GF-D8 (cell line): ENCODE data around the gene CARHSP1.
A peak's percentile ranks its signal among the peaks of the same experiment; 100 is the strongest.
"Not testable (repeated sequence)": the region's sequence is repeated elsewhere in the genome, so short reads cannot be mapped to it uniquely, and the experiment has no call there.

Source experiments
- DNase-seq: peaks from one replicate; lab custom pipeline; 2025; lab: John Stamatoyannopoulos, UW

CARHSP1 gene

DNA sequence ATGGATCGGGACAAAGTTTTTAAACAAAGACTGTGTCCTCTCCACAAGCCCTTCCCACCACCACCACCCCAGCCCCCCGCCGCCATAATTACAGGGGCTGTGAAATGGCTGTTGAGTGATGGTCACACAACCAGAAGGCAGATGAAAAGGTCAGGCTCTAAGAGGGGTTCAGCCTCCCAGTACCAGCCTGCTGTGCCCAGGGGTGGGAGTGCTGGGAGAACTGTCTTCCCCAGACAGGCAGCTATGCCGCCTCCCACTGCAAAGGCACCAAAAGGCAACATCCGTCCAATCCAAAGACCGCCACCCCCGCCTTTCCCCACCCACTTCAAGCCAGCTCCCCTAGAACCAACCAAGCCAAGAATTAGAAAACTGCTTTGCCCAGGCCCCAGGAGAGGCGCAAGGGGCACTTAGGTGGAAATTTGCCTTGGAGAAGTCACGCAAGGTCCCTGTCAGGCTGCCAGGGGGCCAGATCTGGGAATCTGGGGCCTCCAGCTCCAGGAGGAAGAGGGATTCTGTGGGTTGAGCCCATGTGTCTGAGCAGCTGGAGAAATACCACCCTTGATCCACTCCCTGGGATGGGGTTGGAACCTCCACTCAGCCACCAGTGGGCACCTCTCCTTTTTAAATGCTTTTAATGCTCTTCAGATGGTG is 14.4 kb downstream of the CARHSP1 start:
- no peak for DNase-seq

DNA sequence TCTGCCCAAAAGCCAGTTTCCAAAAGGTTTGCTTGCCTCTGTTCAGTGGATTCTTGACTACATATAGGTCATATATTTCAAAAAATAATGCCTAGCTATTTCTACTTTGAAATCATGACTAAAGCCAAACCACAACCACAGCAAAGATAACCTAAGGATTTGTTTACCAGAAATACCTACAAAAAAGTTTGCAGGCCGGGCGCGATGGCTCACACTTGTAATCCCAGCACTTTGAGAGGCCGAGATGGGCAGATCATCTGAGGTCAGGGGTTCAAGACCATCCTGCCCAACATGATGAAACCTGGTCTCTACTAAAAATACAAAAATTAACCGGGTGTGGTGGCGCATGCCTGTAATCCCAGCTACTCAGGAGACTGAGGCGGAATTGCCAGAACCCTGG is 15.2 kb downstream of the CARHSP1 start:
- no peak for DNase-seq

DNA sequence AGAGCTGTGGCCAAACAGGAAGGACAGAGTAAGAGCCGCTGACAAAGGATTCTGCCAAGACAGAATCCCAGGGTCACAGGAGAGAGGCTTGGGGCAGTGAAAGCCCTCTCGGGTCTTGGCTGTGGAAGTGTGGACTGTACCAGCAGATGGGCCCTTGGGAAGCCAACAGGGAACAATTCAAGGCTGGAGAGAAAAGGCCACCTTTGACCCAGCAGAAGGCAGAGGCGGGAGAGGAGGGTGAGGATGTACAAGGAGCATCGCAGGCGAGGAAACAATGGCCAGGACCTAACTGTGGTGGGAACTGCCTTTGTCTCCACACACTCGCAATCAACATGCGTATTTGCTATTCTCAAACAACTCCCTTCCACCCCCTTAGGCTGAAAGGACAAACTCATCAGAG is 15.7 kb downstream of the CARHSP1 start:
- DNase-seq = no peak

DNA sequence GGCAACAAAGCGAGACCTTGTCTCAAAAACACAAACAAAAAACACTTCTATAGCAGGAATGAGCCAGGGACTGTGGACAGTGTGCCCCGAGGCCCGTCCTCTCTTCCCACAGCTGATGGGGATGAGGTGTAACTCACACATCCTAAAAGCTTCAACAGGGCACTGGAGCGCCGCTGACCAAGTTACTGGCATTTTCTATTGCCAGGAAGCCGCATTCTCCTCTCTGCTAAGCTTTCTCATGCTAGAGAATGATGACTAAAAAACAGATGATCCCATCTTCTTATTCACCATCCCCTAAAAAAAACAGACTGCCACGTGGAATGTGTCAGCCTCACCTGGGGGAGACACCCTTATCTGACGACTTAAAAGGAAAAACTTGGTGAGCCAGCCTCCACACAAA is 16.3 kb downstream of the CARHSP1 start:
- DNase-seq = no peak

DNA sequence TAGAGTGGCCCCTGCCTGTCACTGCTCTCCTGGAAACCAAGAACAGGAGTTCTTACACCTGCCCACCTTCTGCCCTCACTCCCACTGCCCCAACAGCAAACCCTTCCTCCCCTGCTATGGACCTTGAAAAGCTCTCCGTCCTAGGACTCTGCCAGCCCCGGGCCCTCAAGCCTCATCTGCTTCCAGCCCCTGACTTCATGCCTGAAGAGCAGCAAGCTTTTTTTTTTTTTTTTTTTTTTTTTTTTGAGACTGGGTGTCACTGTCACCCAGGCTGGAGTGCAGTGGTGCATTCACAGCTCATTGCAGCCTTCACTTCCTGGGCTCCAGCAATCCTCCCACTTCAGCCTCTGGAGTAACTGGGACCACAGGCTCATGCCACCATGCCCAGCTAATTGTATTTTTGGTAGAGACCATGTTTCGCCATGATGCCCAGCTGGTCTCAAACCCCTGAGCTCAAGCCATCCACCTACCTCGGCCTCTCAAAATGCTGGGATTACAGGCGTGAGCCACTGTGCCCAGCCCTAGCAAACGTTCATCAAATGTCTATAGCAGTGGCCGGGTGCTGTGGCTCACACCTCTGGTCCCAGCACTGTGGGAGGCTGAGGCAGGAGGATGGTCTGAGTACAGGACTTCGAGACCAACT is 16.9 kb downstream of the CARHSP1 start:
- no peak for DNase-seq

DNA sequence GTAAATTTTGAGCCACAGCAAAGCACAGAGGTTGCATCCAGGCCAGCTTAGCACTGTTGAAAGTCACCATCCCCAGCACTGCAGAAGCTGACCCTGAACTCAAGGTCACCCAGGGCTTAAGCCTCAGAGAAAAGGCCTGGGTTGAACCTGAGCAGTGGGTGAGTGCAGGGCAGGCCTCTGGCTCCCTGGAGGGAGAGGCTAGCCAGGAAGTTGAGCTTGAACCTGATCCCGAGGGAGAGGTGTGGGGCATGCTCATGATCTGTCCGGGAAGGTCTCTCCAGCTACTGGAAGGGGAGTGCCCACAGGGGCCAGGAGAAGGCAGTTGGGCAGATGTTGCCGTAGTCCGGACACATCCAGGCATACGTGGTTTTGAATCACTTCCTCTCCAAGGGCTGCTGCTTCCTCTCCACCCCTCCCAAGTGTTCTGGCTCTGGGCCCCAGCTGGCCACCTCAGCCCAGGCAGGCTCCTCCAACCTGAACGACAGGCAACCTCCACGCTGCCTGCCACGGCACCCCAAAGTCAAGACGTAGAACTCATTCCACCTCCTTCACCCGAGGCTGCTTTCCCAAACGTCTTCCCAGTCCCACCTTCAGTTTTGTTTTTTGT is 18.4 kb downstream of the CARHSP1 start:
- DNase-seq = peak; percentile 73

DNA sequence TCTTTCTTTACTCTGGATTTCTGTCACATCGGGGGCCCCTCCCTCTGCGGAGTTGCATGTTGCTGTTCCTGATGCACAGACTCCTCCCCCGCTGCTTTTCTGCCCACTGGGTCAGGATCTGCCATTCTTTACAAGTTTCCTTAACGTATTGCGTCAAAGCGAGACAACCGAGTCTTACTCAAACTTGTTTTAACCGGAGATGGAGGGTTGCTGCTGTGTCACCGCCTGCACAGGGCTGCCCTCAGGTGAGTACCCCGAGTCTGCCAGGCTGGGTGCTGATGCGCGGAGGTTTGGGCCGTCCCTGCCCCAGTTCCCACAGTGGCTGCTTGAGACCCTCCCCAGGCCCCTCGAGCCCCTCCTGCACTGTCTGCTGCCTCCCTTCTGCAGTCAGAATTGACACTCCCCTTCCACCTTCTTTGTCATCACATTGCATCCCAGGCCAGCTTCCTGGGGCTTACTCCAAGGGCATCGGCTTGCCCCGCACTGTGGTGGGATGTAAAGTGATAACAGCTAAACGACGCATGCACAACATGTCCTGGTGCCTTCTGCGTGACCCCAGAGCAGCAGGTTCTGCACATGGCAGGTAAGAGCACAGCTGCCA is 19.3 kb downstream of the CARHSP1 start:
- no peak for DNase-seq

DNA sequence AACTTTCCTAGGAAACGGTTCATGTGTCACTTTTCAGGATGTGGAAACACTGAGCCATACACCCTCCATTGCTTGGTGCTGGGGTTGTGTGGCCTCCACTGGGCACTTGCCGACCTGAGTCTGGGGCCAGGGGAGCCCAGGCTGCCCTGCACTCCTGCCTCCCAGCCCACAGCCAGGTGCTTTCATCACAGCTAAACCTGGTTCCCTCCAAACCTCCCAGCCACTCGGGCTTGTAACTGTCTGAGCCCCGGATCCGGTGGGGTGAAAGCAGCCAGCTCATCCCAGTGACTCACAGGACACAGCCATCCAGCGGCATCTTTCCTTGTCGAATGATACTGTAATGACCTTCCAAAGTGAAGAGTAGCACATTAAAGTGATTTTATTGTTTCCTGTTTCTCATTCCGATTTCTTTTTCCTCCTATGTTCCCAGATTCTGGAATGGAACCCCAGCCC is 19.8 kb downstream of the CARHSP1 start:
- no peak for DNase-seq

DNA sequence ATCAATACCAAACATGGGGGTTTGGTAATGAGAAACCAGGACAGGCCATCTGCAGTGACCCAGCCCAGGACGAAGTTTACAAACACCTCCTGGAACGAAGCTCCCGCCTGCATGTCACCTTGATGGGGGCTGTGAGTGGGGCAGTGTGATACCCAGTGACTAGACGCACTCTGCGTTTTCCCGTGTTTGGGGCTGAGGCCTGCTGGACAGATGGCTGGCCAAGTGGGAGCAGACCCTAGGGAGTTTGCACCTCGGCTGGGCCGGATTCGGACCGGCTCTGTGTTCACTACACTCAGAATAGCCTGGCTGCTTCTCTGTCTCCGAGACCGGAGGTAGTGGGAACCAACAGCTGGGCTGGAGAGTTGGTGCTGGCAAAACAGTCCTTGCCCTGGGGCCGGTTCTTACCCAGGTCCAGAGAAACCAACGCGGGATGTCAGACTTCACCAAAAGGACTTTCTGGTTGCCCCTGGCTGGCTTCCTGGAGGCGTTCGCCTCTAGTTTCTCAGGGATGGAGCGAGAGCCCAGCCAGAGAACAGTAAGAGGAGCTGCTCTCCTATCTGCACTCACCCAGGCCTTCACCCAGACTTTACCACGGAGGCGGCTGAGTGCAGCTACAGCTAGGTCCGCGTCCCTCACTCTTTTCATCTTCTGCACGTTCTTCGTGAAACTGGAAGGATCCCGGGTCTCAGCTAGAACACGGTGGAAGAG is 20.4 kb downstream of the CARHSP1 start:
- DNase-seq = no peak

DNA sequence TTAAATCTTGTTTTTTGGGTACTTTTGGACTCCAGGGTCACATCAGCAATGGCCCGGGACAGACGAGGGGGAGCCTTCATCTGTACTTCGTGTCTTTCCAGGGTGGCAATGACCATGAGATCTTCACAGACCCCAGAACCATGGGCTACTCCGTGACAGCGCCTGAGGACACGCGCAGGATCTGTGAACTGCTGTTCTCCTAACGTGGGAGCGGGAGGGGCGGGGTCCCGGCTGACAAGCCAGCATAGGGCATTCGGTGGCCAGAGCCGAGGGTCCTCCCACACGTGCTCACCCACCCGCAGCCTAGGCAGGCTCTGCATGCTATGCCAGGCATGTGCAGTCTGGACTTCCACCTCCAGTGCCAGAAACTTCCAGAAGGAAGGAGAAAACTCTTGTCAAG is 21.2 kb downstream of the CARHSP1 start:
- DNase-seq = no peak

DNA sequence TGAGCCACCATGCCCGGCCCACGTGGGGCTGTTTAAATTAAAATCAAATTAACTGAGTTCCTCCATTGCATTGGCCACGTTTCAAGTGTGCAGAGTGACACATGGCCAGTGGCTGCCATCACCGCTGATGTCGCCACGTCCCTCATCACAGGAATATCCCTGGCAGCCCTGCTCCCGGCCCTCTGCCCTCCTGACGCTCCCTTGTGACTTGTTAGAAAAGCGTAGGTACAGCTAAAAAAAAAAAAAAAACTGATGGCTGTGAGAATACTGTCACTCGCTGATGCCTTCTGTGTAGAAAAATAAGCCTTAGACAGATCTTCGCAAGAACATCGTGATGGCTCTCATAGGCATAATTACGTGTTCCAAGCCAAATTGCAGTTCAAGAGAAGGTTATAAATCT is 21.7 kb downstream of the CARHSP1 start:
- DNase-seq = no peak

DNA sequence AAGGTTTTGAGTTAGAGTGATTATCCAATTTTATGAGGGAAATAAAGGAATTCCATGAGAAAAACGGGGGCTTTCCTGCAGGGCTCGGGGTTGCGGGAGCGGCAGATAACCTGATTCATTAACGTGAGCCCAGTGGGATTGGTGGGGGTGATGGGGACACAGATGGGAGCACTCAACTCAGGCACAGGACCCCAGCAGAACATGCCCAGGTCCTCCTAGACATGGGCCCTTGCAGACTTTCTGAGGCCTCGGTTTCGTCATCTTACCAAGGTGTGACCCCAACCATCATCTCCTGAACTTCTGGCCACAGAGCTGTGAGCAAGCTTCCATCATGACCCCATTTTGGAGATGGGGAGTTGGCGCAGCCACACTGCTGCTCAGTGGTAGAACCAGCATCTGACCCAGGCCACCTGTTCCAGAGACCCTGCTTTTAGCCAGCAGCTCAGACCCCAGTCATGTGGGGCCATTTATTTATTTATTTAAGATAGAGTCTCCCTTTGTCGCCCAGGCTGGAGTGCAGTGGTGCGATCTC is 22.3 kb downstream of the CARHSP1 start:
- no peak for DNase-seq

DNA sequence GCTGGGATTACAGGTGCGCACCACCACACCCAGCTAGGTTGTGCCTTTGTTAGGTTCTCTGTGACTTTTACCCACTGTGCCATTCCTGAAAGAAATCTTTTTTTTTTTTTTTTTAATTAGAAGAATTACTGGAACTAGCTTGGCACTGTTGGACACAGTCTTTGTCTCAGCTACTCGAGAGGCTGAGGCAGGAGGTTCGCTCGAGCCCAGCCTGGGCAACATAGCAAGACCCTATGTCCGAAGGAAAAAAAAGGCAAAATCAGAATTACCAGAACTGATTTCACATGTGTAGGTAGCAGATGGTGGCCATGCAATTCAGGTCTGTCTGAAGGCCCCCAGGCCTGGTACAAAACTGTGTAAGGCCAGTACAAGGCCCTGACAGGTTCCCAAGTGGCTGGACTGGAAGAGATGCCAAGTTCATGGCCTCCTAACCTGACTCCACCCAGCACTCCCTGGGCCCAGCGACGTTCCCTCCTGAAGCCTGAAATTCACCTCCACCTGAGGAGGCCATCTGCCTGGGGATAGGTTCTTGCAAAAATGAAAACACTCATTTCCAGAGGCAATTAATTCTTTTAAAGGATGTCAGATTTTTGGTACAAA is 23.0 kb downstream of the CARHSP1 start:
- DNase-seq = no peak

DNA sequence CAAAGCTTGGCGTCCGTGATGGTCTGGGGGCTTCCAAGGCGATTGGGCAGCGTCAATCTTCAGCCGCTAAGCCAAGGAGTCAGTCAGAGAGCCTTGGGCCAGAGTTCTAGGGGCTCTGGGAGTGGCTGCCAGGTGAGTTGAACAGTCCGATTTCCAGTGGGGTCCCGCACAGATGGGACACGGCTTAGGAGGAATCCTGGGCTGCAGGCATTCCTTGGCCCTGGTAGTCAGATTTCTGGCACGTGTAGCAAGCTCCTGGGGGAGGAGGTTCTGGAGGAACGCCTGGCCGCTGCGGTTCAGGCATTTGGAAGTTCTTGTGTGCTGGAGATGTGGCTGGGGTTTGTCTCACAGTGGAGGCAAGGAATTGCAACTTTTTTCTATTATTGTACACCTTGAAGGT is 25.5 kb downstream of the CARHSP1 start:
- DNase-seq = not testable (repeated sequence)

DNA sequence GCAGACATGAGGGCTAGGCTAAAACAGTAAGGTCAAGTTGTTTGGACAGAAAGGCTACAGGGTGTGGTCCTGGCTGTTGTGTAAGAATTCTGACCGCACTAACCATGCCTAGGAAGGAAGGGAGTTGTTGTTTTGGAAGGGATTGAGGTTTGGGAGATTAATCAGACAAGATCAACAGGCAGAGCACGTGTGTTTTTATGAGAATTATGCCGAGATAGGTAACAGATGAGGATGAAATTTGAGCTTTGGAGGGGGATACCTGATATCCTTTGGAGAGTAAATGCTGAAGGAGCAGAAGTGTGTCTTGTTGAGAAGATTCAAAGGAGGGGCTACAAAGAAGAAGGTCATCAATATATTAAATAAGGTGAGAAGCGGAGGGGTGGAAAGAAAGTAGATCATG is 26.8 kb downstream of the CARHSP1 start:
- DNase-seq = not testable (repeated sequence)

DNA sequence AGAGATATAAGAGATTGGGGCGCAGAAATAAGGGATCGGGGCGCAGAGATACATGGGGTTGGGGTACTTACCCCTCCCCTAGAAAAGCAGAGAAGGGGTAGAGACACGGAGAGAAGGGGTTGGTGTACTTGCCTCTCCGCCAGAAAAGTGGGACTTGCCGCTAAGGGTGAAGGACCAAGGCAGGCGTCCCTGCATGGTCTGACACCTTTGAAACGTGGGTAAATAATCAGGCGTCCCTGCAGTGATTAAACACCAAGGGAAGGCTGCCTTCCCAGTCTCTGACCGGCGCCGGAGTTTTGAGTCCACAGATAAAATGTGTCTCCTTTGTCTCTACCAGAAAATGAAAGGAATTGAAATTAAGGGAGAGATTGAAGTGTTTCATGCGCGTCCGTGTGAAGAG is 31.2 kb downstream of the CARHSP1 start:
- not testable (repeated sequence) for DNase-seq

DNA sequence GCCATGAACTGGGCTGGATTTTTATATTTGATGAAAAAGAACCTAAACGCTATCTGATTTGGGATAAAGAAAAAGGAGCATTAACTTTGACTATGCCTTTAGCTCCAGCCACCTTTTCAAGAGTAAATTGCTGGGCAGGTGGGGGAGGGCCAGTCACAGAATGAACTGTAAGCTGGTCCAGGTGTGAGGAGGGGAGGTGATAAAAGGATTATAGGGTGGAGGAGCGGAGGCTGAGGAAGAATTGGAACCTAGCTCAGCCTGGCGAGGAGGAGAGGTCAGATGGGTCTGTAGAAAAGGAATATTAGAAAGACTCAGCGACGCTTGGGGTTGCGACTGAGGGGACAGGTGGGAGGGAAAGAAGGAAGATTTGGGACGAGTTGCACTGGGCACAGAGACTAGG is 32.0 kb downstream of the CARHSP1 start:
- DNase-seq = not testable (repeated sequence)

DNA sequence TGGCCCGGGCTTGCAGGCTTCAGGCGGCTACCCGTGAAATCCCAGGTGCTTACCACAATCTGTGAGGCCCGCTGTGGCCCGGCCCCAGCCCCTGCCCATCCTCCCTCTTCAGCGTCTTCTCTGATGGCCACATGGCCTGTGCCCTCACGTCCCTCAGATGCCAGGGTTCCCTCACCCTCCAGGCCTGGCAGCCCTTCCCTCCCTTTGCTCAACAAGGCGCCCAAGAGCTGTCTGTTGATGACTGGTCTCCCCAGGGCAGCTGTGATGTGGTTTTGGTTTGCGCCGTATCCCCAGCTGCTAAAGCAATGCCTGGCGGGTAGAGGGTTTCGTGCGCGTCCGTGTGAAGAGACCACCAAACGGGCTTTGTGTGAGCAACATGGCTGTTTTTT is 36.1 kb downstream of the CARHSP1 start:
- DNase-seq = no peak

DNA sequence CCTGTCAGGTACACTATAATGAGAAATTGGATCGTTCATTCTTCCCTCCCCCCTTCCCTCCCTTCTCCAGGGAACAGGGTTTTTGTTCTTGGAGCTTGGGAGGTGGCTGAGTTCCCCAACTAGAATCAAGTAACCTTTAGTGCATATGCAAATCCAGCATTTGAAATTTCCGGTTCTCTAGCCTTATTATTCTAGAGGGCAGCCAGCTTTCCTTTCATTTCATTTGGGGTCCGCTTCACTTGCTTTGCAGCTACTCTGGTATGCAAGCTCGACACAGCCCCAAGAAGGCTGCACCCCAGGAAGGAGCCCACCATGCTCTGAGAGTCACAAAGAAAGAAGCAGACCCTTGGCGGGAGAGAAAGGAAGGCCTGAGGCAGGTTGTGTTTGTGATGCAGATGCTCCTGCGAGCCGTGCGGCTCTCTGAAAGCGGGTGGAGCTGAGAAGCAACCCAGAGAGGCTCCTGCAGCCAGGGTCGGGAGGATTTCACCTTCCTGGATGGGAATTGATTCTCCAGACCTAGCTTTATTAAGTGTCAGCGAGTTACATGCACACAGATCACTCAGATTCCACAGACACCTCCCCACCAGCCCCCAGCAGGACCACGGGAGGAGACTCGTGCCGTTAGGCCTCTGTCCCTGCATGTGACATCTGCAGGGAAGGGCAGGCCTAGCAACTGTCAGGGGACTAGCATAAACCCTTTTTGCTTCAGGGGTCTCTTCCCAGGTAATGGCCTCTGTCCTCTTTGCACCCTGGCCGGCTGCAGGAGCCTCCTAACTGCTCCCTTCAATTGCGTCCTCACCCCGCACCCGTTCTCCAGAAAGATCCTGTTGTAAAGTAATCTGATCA is 36.7 kb downstream of the CARHSP1 start:
- no peak for DNase-seq

DNA sequence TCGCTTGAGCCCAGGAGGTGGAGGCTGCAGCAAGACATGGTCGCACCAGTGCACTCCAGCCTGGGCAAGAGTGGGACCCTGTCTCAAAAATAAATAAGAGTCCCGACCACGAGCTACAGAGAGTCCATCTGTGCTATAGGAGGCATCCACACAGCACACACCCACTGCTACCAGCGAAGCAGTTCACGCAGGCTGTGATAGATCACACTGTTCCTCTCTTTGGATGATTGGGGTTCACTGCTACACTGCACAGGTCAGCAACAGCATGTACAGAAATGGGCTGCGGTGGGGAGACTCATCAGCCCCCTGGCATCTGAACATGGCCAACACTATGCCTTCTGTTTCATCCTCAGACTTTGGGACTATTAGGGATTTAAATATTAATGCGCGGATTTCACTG is 37.4 kb downstream of the CARHSP1 start:
- no peak for DNase-seq
